Fibroblast of mammary gland (primary cell): ENCODE measurements around the gene CABP4.
"Not testable (repeated sequence)": the region's sequence is repeated elsewhere in the genome, so short reads cannot be mapped to it uniquely, and the experiment has no call there.

ENCODE experiments used
- DNase-seq: peaks from one replicate; pipeline ENCODE4 v3.0.0-alpha.2; 2010; ENCODE audit warnings: low read depth
- H3K4me3 ChIP-seq: 2 replicates; pipeline ENCODE4 v1.5.1; 2011; ENCODE audit warnings: low read depth, mild to moderate bottlenecking, low read length, moderate library complexity; ENCODE audit not compliant: control insufficient read depth
- CTCF ChIP-seq: conservative IDR thresholded peaks from 2 replicates; pipeline ENCODE4 v1.5.1; 2011; ENCODE audit warnings: low read depth, low read length, inconsistent platforms; ENCODE audit not compliant: control insufficient read depth, insufficient read depth

The CABP4 gene

GRCh38 chr11:67458266-67458665 lies 3.1 kb downstream of the CABP4 start:
- no peak overlapping the region for H3K4me3 ChIP-seq
- DNase-seq: no peak
- no peak for TF ChIP-seq CTCF

- no peak for DNase-seq
- H3K4me3 ChIP-seq: no peak overlapping the region
- no peak for TF ChIP-seq CTCF
Observed at GRCh38 chr11:67463186-67463585, 8.0 kb downstream of the CABP4 start.

GRCh38 chr11:67463680-67464410 lies 8.7 kb downstream of the CABP4 start:
- DNase-seq: no peak
- H3K4me3 ChIP-seq: peak overlapping the region; percentile 19
- no peak for TF ChIP-seq CTCF

- DNase-seq: peak; percentile 25
- H3K4me3 ChIP-seq: peak overlapping the region; percentile 43
- no peak for TF ChIP-seq CTCF
Observed at GRCh38 chr11:67464411-67465188, 9.4 kb downstream of the CABP4 start.

DNA sequence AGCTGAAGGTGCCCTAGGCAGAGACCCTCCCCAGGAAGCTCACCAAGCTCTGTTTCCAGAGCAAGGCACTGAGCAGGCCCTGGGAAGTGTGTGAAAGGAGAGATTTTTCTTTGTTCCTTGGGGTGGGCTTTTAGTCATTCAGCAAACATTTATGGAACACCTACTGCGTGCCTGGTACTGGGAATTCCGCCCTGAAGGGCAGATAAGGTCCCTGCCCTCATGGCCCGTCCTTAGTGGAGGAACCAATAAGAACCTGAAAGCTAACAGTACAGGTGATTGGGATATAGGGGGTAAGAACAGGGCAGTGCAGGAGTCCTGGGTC lies 10.0 kb downstream of the CABP4 start:
- DNase-seq: no peak
- no peak for TF ChIP-seq CTCF
- peak overlapping the region; percentile 43 for H3K4me3 ChIP-seq

GRCh38 chr11:67465530-67465929 lies 10.4 kb downstream of the CABP4 start:
- peak; percentile 33 for DNase-seq
- H3K4me3 ChIP-seq: not testable (repeated sequence)

- TF ChIP-seq CTCF: no peak
- DNase-seq: no peak
- no peak overlapping the region for H3K4me3 ChIP-seq
Observed at GRCh38 chr11:67466367-67466766, 11.2 kb downstream of the CABP4 start.
